Thoracic aorta (tissue), 2 donors: Measurements from ENCODE around the gene ADCY9. TPM values are rescaled to one million over a fixed set of nuclear protein-coding genes. Genes with fewer than 3 reads are reported as not detected.
"Not testable (repeated sequence)": the region's sequence is repeated elsewhere in the genome, so short reads cannot be mapped to it uniquely, and the experiment has no call there.

Experiments used
- ATAC-seq: fragments of 150-250 bp; one replicate; pipeline ENCODE4 v1.8.0; 2017; ENCODE audit warnings: low read depth; ENCODE audit not compliant: insufficient number of reproducible peaks, low FRiP score
- DNase-seq: peaks from one replicate; pipeline ENCODE4 v3.0.0-alpha.2; 2020; ENCODE audit warnings: low spot score
- H3K27ac ChIP-seq, 2 donors: fragments of 200-600 bp; sonication (generic); 1 replicate in 1 of 2; 2 replicates in 1 of 2; pipeline ENCODE4 v1.5.1; 2016; ENCODE audit warnings: mild to moderate bottlenecking in 2 of 2, moderate library complexity in 2 of 2
- H3K27me3 ChIP-seq: fragments of 200-600 bp; sonication (generic); replicated peaks from 2 replicates; pipeline ENCODE4 v1.6.0; 2016; ENCODE audit warnings: mild to moderate bottlenecking; ENCODE audit not compliant: insufficient read depth
- H3K36me3 ChIP-seq: fragments of 200-600 bp; sonication (generic); one replicate; pipeline ENCODE4 v1.5.1; 2016
- H3K4me1 ChIP-seq, 2 donors: fragments of 200-600 bp; sonication (generic); 1 replicate in 1 of 2; 2 replicates in 1 of 2; pipeline versions ENCODE4 v1.5.1 to v1.6.0; 2016; ENCODE audit warnings: low read depth in 2 of 2, mild to moderate bottlenecking in 1 of 2; ENCODE audit not compliant: control insufficient read depth in 1 of 2
- H3K4me3 ChIP-seq: fragments of 200-600 bp; sonication (generic); 2 replicates; pipeline ENCODE4 v1.5.1; 2016; ENCODE audit warnings: mild to moderate bottlenecking
- H3K9me3 ChIP-seq: fragments of 200-600 bp; sonication (generic); 2 replicates; pipeline ENCODE4 v1.5.1; 2016
- total RNA-seq, 2 donors: library from RNA; depleted of rRNA; stranded (reverse); fragments of >200 nt; gene quantifications; one replicate each; pipeline versions ENCODE4 v1.1.0 to v1.2.3, GENCODE V29; 2016
- TF ChIP-seq, protein P1 (sequence below): fragments of 200-600 bp; sonication (generic); IDR thresholded peaks from one replicate; pipeline ENCODE4 v1.5.1; 2019; ENCODE audit warnings: antibody characterized with exemption

Gene ADCY9
- total RNA-seq, 2 donors from 2014 or later = 44.1 to 83.8 TPM

DNA sequence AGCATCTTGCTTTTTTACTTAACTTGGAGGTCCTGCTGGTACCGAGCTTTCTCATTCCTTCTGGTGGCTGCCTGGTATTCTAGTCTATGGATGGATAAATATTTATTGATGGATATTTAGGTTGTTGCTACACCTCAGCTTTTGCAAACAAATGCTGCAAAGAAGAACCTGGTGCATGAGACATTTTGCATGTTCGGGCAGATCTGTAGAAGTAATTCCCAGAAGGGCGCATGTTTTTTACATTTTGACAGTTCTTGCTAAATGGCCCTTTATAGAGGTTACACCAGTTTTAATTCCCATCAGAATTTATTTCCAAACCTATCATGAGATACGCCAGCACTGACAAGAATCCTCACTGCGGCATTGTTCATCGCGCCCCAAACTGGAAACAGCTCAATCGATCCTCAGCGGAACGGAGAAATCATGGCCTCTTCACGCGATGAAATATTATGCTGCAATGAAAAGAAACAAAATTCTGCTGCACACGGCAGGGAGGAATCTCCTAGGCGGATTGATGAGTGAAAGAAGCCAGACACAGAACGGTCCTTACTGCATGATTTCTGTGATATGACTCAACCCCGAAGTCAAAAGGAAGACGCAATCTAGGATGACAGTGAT is 167.8 kb downstream of the ADCY9 start:
- peak overlapping the region; percentile 92 to 98 for H3K27ac ChIP-seq

DNA sequence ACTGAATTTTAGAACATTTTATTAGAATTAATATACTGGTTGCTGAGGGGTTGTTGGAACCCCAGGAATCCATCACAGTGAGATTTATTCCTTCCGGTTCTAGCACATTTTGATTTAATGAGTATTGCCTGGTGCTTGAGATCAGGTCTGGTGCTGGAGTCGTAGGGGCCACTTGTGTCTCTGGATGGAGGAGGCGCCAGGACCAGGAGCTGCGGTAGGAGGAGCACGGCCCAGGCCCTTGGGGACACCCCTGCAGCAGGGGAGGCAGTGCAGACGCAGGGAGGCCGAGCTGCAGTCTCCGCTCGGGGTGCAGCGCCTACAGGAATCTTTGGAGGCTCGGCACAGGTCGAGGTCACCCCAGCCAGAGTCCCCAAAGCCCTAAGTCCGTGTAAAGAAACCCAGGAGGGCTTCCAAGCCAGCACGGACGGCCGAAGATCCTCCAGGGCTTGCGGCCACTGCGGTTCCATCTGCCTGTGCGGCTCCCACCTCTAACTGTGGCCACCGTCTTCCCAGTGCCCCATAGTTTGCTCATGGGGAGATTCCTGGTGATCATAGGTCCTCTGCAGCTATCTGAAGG is 169.6 kb downstream of the ADCY9 start:
- ATAC-seq (no peak), DNase-seq (no peak)
- Histone ChIP-seq H3K27me3 (no peaks in the 10 kb centered on the region), H3K4me1 (peaks cover 7 to 42% of the 10 kb centered on the region in 2 donors), H3K36me3 (no peaks in the 10 kb centered on the region), H3K27ac (peak overlapping the region; percentile 73 to 80), H3K4me3 (no peak overlapping the region), H3K9me3 (no peaks in the 10 kb centered on the region)
- TF ChIP-seq, protein P1, sequence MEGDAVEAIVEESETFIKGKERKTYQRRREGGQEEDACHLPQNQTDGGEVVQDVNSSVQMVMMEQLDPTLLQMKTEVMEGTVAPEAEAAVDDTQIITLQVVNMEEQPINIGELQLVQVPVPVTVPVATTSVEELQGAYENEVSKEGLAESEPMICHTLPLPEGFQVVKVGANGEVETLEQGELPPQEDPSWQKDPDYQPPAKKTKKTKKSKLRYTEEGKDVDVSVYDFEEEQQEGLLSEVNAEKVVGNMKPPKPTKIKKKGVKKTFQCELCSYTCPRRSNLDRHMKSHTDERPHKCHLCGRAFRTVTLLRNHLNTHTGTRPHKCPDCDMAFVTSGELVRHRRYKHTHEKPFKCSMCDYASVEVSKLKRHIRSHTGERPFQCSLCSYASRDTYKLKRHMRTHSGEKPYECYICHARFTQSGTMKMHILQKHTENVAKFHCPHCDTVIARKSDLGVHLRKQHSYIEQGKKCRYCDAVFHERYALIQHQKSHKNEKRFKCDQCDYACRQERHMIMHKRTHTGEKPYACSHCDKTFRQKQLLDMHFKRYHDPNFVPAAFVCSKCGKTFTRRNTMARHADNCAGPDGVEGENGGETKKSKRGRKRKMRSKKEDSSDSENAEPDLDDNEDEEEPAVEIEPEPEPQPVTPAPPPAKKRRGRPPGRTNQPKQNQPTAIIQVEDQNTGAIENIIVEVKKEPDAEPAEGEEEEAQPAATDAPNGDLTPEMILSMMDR = no peak

More for the DNA sequence above, 167.8 kb downstream of the ADCY9 start:
- peak overlapping the region; percentile 72 for H3K4me3 ChIP-seq
- ATAC-seq = no peak
- no peaks in the 10 kb centered on the region for H3K9me3 ChIP-seq
- no peaks in the 10 kb centered on the region for H3K27me3 ChIP-seq
- no peak for DNase-seq
- peaks cover 10 to 59% of the 10 kb centered on the region in 2 donors for H3K4me1 ChIP-seq
- H3K36me3 ChIP-seq = no peaks in the 10 kb centered on the region
- TF ChIP-seq, protein P1 = no peak

DNA sequence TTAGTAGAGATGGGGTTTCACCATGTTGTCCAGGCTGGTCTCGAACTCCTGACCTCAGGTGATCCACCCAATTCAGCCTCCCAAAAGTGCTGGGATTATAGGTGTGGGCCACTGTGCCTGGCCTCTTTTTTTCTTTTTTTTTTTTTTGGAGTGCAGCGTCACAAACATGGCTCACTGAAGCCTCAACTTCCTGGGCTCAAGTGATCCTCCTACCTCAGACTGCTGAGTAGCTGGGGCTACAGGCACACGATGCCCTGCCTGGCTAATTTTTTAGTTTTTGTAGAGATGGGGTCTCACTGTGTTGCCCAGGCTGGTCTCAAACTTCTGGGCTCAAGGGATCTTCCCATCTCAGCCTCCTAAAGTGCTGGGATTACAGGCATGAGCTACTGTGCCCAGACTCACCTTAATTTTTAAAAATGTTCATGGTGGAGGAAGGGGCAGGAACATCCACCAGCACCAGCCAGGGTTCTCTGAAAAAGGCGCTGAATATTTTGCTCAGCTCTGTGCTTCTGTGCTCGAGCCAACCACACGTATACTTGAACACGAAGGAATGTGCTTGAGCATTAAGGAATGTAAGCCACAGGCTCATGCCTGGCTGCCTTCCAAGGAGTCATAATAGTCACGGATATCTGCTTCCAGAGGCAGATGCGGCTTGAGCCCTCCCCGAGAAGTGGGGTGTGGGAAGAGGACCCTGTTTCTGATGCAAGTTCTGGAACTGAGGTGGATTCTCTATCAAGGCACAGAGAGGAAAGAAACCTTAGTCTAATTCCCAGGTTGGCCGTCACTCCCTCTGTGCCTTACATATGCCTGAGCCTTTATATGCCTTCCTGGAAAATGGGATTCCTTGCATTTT is 170.3 kb downstream of the ADCY9 start:
- ATAC-seq (peak; percentile 41), DNase-seq (peak; percentile 48)
- Histone ChIP-seq H3K9me3 (no peaks in the 10 kb centered on the region), H3K27me3 (no peaks in the 10 kb centered on the region), H3K27ac (peak overlapping the region; percentile 73 to 80), H3K36me3 (no peaks in the 10 kb centered on the region), H3K4me3 (peak overlapping the region; percentile 6), H3K4me1 (peaks cover 3 to 36% of the 10 kb centered on the region in 2 donors)
- TF ChIP-seq, protein P1 = no peak

DNA sequence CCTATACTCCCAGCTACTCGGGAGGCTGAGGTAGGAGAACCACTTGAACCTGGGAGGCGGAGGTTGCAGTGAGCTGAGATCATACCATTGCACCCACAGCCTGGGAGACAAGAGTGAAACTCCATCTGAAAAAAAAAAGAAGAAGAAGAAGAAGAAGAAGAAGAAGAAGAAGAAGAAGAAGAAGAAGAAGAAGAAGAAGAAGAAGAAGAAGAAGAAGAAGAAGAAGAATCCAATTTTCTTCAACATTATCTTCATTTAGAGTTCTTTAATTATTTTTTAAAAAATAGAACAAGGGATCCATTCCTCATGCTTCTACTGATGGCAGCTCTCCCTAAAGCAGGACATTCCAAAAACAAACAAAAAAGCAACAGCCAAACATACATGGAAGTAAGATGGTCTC is 171.8 kb downstream of the ADCY9 start:
- not testable (repeated sequence) for DNase-seq, H3K9me3 ChIP-seq, H3K27me3 ChIP-seq, ATAC-seq, H3K36me3 ChIP-seq, H3K4me3 ChIP-seq, H3K27ac ChIP-seq
- peaks cover 3 to 29% of the 10 kb centered on the region in 2 donors for H3K4me1 ChIP-seq

DNA sequence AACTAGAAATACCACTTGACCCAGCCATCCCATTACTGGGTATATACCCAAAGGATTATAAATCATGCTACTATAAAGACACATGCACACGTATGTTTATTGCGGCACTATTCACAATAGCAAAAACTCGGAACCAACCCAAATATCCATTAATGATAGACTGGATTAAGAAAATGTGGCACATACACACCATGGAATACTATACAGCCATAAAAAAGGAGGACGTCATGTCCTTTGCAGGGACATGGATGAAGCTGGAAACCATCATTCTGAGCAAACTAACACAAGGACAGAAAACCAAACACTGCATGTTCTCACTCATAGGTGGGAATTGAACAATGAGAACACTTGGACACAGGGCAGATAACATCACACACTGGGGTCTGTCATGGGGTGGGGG is 174.1 kb downstream of the ADCY9 start:
- H3K4me3 ChIP-seq, H3K36me3 ChIP-seq, H3K9me3 ChIP-seq, ATAC-seq, DNase-seq, H3K27me3 ChIP-seq, H3K27ac ChIP-seq: not testable (repeated sequence)
- peaks cover 3 to 29% of the 10 kb centered on the region in 2 donors for H3K4me1 ChIP-seq
